Measurements from ENCODE around the gene NXNL2.

GRCh38 chr9:88514247-88514646 is 20.7 kb upstream of the NXNL2 start:
- TF ChIP-seq CTCF (conservative IDR thresholded peaks at IDR 0.05) (no peak), ZFX (IDR thresholded peaks at IDR 0.05) (no peak)
